ENCODE results near the gene EVC2.

Gene EVC2

GRCh38 chr4:5592272-5592671, 116.1 kb downstream of the EVC2 start:
- DNase-seq (ENCODE audit: extremely low spot score), result no peak
- CTCF ChIA-PET, result no interaction called here
- POLR2A ChIA-PET, result no interaction called here
- TF ChIP-seq CTCF (IDR thresholded peaks at IDR 0.05; ENCODE audit: control extremely low read depth, extremely low read depth, low read depth, missing control alignments), result no peak

- no peak for DNase-seq (ENCODE audit: extremely low spot score)
- POLR2A ChIA-PET, result no interaction called here
- CTCF ChIA-PET, result interaction anchor here (1.5 kb wide), 1 partner anchor 10 kb away, joined by 4 read pairs; no protein-coding TSS in a partner anchor
- TF ChIP-seq CTCF (IDR thresholded peaks at IDR 0.05; ENCODE audit: control extremely low read depth, extremely low read depth, low read depth, missing control alignments), result no peak
Measured at GRCh38 chr4:5589495-5589894, 118.9 kb downstream of the EVC2 start.

- no peak for TF ChIP-seq CTCF (IDR thresholded peaks at IDR 0.05; ENCODE audit: control extremely low read depth, extremely low read depth, low read depth, missing control alignments)
- CTCF ChIA-PET, result interaction anchor here (1.5 kb wide), 1 partner anchor 9 kb away, joined by 4 read pairs; no protein-coding TSS in a partner anchor
- POLR2A ChIA-PET, result no interaction called here
- no peak for DNase-seq (ENCODE audit: extremely low spot score)
Measured at GRCh38 chr4:5588046-5588445, 120.3 kb downstream of the EVC2 start.

- POLR2A ChIA-PET, result no interaction called here
- TF ChIP-seq CTCF (IDR thresholded peaks at IDR 0.05; ENCODE audit: control extremely low read depth, extremely low read depth, low read depth, missing control alignments), result no peak
- CTCF ChIA-PET, result no interaction called here
- no peak for DNase-seq (ENCODE audit: extremely low spot score)
Measured at GRCh38 chr4:5575941-5576340, 132.4 kb downstream of the EVC2 start.

- TF ChIP-seq CTCF (IDR thresholded peaks at IDR 0.05; ENCODE audit: control extremely low read depth, extremely low read depth, low read depth, missing control alignments), result no peak
- ChIA-PET POLR2A (no interaction called here), CTCF (no interaction called here)
- DNase-seq (ENCODE audit: extremely low spot score), result no peak
Measured at GRCh38 chr4:5574386-5574785, 134.0 kb downstream of the EVC2 start.

GRCh38 chr4:5573965-5574364, 134.4 kb downstream of the EVC2 start:
- POLR2A ChIA-PET, result no interaction called here
- DNase-seq (ENCODE audit: extremely low spot score), result no peak

More at GRCh38 chr4:5573965-5574364, 134.4 kb downstream of the EVC2 start:
- TF ChIP-seq CTCF (IDR thresholded peaks at IDR 0.05; ENCODE audit: control extremely low read depth, extremely low read depth, low read depth, missing control alignments), result no peak
- CTCF ChIA-PET, result no interaction called here

Data from GM10248 (cell line).